Uterus (tissue), 2 donors: ENCODE results near the gene HEMK1.

Experiments
- CTCF ChIP-seq, 4 experiments: fragments of 200-600 bp in 2 of 4; fragments of 450-650 bp in 2 of 4; sonication (generic) in 2 of 4; IDR thresholded peaks; one replicate each; pipeline ENCODE4 v1.5.1; 2016 to 2019; ENCODE audit warnings: antibody characterized with exemption in 4 of 4, mild to moderate bottlenecking in 2 of 4, moderate library complexity in 1 of 4
- POLR2A ChIP-seq, 2 donors: fragments of 450-650 bp; IDR thresholded peaks; one replicate each; pipeline ENCODE4 v1.6.1; 2016; ENCODE audit warnings: antibody characterized with exemption in 2 of 2, mild to moderate bottlenecking in 1 of 2, moderate library complexity in 1 of 2

DNA sequence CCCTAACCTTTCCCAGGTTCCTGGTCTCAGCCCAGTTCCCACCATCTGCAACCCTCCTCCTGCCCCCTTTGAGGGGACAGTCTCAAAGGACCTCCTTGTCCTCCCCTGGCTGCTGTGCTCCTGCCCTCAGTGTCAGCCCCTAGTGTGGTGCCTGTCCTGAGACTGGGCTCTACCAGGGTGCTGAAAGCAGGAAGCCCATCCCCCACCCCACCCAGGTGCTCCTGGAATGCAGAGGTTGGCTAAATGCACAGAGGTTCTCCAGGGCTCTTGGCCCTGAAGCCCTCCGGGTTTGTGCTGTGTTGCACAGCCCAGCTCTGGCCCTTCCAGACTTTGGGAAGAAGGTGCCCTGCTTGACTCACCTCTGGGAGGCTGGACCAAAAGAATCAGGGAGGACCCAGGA, 23.5 kb upstream of the HEMK1 start:
- no peak for TF ChIP-seq CTCF (IDR thresholded peaks at IDR 0.05)
- no peak for TF ChIP-seq POLR2A (IDR thresholded peaks at IDR 0.05)
